Caco-2 (cell line): ENCODE data around the gene URGCP. TPM values are rescaled to one million over a fixed set of nuclear protein-coding genes. Genes with fewer than 3 reads are reported as not detected.

ENCODE experiments used
- BruUV-seq: library from RNA; stranded (reverse); fragments of 400-500 nt; replicated peaks from 2 replicates; lab custom pipeline; 2021; lab: Mats Ljungman, UMichigan
- CTCF ChIA-PET: fragments of 300-600 bp; sonication (Branson Sonifier 250); formaldehyde crosslinking; loops from one replicate; lab custom pipeline; 2022; ENCODE audit warnings: antibody characterized with exemption; lab: Charles Lee
- POLR2A ChIA-PET: fragments of 300-600 bp; sonication (Branson Sonifier 250); formaldehyde crosslinking; loops from one replicate; lab custom pipeline; 2022; ENCODE audit warnings: antibody characterized with exemption; lab: Charles Lee
- DNase-seq, 2 experiments: peaks; one replicate each; pipeline versions ENCODE4 v3.0.0 to v3.0.0-alpha.2; 2020 to 2022
- H3K27me3 ChIP-seq: replicated peaks from 2 replicates; pipeline ENCODE4 v1.6.0; 2011; ENCODE audit warnings: low read length; ENCODE audit not compliant: control insufficient read depth, insufficient read depth
- H3K36me3 ChIP-seq: 2 replicates; pipeline ENCODE4 v1.5.1; 2011; ENCODE audit warnings: low read length; ENCODE audit not compliant: control insufficient read depth, insufficient read depth
- H3K4me1 ChIP-seq: fragments of 250-450 bp; sonication (Bioruptor Pico); 2 replicates; pipeline ENCODE4 v1.5.1; 2020; ENCODE audit warnings: mild to moderate bottlenecking
- H3K4me3 ChIP-seq: 2 replicates; pipeline ENCODE4 v1.5.1; 2011; ENCODE audit warnings: low read depth, mild to moderate bottlenecking, control low read depth, low read length
- H3K9me3 ChIP-seq: fragments of 250-450 bp; sonication (Bioruptor Pico); 2 replicates; pipeline ENCODE4 v1.5.1; 2020; ENCODE audit warnings: mild to moderate bottlenecking, moderate library complexity
- H3K27ac Mint-ChIP-seq: one replicate; pipeline ENCODE4 v1.8.0; 2022; ENCODE audit warnings: mixed read lengths; ENCODE audit not compliant: unreplicated experiment
- H3K27me3 Mint-ChIP-seq: one replicate; pipeline ENCODE4 v1.8.0; 2022; ENCODE audit warnings: mixed read lengths; ENCODE audit not compliant: insufficient read depth, unreplicated experiment
- H3K36me3 Mint-ChIP-seq: one replicate; pipeline ENCODE4 v1.8.0; 2022; ENCODE audit warnings: mild to moderate bottlenecking, mixed read lengths; ENCODE audit not compliant: insufficient read depth, unreplicated experiment
- H3K4me1 Mint-ChIP-seq: one replicate; pipeline ENCODE4 v1.8.0; 2022; ENCODE audit warnings: low read depth, mixed read lengths; ENCODE audit not compliant: unreplicated experiment
- H3K4me3 Mint-ChIP-seq: one replicate; pipeline ENCODE4 v1.8.0; 2022; ENCODE audit warnings: mild to moderate bottlenecking, moderate library complexity, mixed read lengths; ENCODE audit not compliant: unreplicated experiment
- H3K9me3 Mint-ChIP-seq: one replicate; pipeline ENCODE4 v1.8.0; 2022; ENCODE audit warnings: mixed read lengths; ENCODE audit not compliant: unreplicated experiment
- CTCF ChIP-seq, 2 experiments: fragments of 200-600 bp in 1 of 2; IDR thresholded peaks; 1 replicate in 1 of 2; 2 replicates in 1 of 2; pipeline versions ENCODE4 v1.5.1 to v1.8.0; 2011 to 2022; ENCODE audit warnings: antibody characterized with exemption in 1 of 2, control low read depth in 1 of 2, inconsistent platforms in 1 of 2, low read depth in 1 of 2, low read length in 1 of 2, mild to moderate bottlenecking in 1 of 2, moderate library complexity in 1 of 2; ENCODE audit not compliant: insufficient read depth in 1 of 2, severe bottlenecking in 1 of 2, unreplicated experiment in 1 of 2
- intact Hi-C: fragments of 100-400 bp; cut with micrococcal nuclease; formaldehyde crosslinking; loops from one replicate; pipeline ENCODE4 v1.10.0; 2022; ENCODE audit not compliant: unreplicated experiment
- total RNA-seq: library from RNA; stranded (reverse); gene quantifications from 2 replicates; pipeline ENCODE4 v1.2.3, GENCODE V29; 2022

URGCP gene
- total RNA-seq, 1 experiment from 2014 or later = 35.2 TPM

- ChIA-PET CTCF (no interaction called here), POLR2A (no interaction called here)
- TSS peak; percentile 21 for BruUV-seq
Measured at GRCh38 chr7:43877968-43878864, 28.2 kb downstream of the URGCP start.

DNA sequence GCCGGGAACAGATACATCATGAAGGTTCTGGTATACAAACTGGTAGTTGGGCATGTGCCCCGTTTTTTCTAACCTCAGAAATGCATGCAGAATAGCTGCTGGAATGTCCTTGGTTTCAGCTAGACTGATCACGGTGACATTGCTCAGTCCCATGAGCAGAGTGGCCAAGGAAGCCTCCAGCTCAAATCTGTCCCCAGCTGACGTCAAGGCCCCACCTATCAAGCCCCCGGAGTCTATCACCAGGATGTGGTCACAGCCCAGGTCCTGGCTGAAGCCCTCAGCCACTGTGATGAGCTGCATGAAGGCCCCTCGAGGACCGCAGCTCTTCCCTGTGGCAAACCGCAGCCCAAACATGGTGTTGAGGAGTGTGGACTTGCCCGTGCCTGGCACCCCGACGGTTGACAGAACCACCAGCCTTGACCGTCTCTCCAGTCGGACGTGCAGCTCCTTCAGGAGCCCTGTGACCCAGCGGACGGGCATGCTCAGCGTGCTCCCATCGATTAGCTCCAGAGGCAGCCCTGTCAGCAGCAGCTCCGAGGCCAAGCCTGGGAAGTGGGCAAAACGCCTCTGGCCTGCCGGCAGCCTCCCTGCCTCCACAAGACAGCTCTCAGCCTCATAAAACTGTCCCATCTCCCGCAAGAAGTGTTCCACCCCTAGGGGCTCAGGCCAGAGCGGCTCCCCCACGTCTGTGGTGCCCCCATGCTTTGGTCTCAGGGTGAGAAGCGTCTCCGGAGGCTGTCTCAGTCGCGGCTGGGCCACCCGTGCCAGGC lies 29.2 kb downstream of the URGCP start:
- H3K27me3 ChIP-seq = no peaks in the 10 kb centered on the region
- ChIA-PET POLR2A (no interaction called here), CTCF (interaction anchor here (1.1 kb wide), 1 partner anchor 10 kb away, joined by 3 read pairs; no protein-coding TSS in a partner anchor)
- Mint-ChIP-seq H3K36me3 (peaks cover 76% of the 10 kb centered on the region), H3K4me3 (no peak overlapping the region), H3K27me3 (no peaks in the 10 kb centered on the region), H3K27ac (no peak overlapping the region), H3K9me3 (no peaks in the 10 kb centered on the region), H3K4me1 (peaks cover 14% of the 10 kb centered on the region)
- no TSS peak for BruUV-seq
- no peak overlapping the region for H3K4me3 ChIP-seq
- intact Hi-C loops = no loop called here
- TF ChIP-seq CTCF (IDR thresholded peaks at IDR 0.05; ENCODE audit: insufficient read depth in 1 of 2, low read depth in 1 of 2, low read length in 1 of 2, severe bottlenecking in 1 of 2, unreplicated experiment in 1 of 2) = no peak
- no peak for DNase-seq
- peaks cover 3% of the 10 kb centered on the region for H3K36me3 ChIP-seq
- no peaks in the 10 kb centered on the region for H3K9me3 ChIP-seq
- peaks cover 7% of the 10 kb centered on the region; the same call in 1 of the 2 replicates for H3K4me1 ChIP-seq

More at GRCh38 chr7:43877968-43878864, 28.2 kb downstream of the URGCP start:
- Histone ChIP-seq H3K4me3 (no peak overlapping the region), H3K36me3 (peaks cover 3% of the 10 kb centered on the region), H3K9me3 (no peaks in the 10 kb centered on the region), H3K27me3 (no peaks in the 10 kb centered on the region), H3K4me1 (peaks cover 4% of the 10 kb centered on the region; the same call in 1 of the 2 replicates)
- no peak for DNase-seq
- Mint-ChIP-seq H3K27me3 (no peaks in the 10 kb centered on the region), H3K4me1 (peaks cover 9% of the 10 kb centered on the region), H3K36me3 (peaks cover 78% of the 10 kb centered on the region), H3K4me3 (no peak overlapping the region), H3K27ac (no peak overlapping the region), H3K9me3 (no peaks in the 10 kb centered on the region)
- TF ChIP-seq CTCF (IDR thresholded peaks at IDR 0.05; ENCODE audit: insufficient read depth in 1 of 2, low read depth in 1 of 2, low read length in 1 of 2, severe bottlenecking in 1 of 2, unreplicated experiment in 1 of 2) = no peak
- intact Hi-C loops = no loop called here

GRCh38 chr7:43876241-43876640 lies 30.2 kb downstream of the URGCP start:
- H3K4me1 Mint-ChIP-seq = peaks cover 14% of the 10 kb centered on the region
- no peak overlapping the region for H3K27ac Mint-ChIP-seq
- H3K36me3 ChIP-seq = peaks cover 3% of the 10 kb centered on the region
- no peaks in the 10 kb centered on the region for H3K9me3 Mint-ChIP-seq
- H3K4me1 ChIP-seq = peaks cover 7% of the 10 kb centered on the region; the same call in 1 of the 2 replicates
- H3K27me3 Mint-ChIP-seq = no peaks in the 10 kb centered on the region
- ChIA-PET CTCF (interaction anchor here (1.1 kb wide), 1 partner anchor 11 kb away, joined by 3 read pairs; no protein-coding TSS in a partner anchor), POLR2A (no interaction called here)
- TF ChIP-seq CTCF (IDR thresholded peaks at IDR 0.05; ENCODE audit: insufficient read depth in 1 of 2, low read depth in 1 of 2, low read length in 1 of 2, severe bottlenecking in 1 of 2, unreplicated experiment in 1 of 2) = no peak
- intact Hi-C loops = no loop called here
- H3K4me3 Mint-ChIP-seq = no peak overlapping the region
- DNase-seq = no peak
- H3K9me3 ChIP-seq = no peaks in the 10 kb centered on the region
- BruUV-seq = TSS peak; percentile 3
- H3K36me3 Mint-ChIP-seq = peaks cover 67% of the 10 kb centered on the region
- no peak overlapping the region for H3K4me3 ChIP-seq
- H3K27me3 ChIP-seq = no peaks in the 10 kb centered on the region
